NCI-H748 (cell line): ENCODE measurements around the gene MACROD2.

ENCODE experiments used
- DNase-seq: peaks from one replicate; lab custom pipeline; 2025; ENCODE audit not compliant: unreplicated experiment; lab: John Stamatoyannopoulos, UW

The MACROD2 gene

GRCh38 chr20:14401479-14402138 is 406.3 kb downstream of the MACROD2 start:
- peak; percentile 91 for DNase-seq

DNA sequence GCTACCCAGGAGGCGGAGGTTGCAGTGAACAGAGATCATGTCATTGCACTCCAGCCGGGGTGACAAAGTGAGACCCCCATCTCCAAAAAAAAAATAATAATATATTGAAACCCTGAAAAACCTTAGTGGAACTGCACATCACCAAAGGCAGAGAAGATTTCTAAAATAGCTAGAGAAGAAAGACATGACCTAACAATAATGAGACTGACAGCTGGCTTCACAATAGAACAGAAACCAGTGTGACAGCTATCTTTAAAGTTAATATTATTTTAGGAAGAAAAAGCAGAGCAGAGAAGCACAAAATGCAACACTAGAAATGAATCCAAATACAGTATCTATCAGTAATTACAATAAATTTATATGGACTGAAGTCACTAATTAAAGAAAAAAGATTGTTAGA is 409.2 kb downstream of the MACROD2 start:
- no peak for DNase-seq

DNA sequence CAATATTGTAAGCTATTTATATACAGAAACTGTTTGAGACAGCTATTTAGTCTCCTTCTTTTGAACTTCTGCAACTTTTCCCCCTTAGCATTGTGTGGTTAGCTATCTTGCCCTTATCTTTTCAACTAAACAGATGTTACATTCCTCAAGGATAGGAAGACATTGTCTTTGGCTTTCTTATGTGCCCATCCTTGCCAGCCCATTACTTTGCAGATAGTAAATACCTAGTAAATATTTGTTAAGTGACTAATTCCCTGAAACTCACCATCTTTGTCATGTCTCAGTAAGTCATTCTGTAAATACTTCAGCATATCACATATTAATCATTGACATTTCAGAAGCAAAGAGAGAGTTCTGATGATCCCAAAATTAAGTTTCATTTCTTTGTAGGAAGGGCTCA is 411.2 kb downstream of the MACROD2 start:
- no peak for DNase-seq

- no peak for DNase-seq
Measured at GRCh38 chr20:14407336-14407735, 412.0 kb downstream of the MACROD2 start.

DNA sequence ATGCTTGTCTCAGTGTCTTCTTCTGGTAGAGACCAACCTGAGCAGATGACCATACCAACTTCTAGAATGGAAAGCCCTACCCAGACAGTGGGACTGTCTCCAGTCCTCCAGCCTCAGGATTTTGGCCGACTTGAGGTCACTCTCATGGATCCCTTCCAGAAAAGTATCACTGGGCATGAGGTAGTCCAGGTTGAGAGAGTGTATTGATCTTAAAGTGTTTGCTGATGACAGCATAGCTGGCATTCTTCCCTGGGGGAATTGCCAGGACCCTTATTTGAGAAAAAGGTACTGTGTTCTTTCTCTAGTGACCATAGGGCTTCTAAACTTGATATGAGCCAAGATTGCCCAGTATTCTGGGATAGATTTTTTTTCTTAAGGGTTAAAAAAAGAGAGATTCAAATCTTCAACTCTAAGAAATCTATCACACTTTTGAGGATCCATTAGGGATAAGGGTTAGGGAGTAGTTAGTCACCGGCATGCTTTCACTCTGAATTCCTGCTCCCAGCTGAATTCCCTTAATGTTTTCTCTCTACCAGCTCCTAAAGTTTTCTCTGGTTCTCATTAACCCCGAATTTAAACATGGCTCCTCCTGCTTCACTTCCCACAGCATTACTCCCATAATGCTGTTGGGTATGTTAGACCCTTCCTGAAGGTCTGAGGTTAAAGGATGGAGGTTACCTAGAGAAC is 415.7 kb downstream of the MACROD2 start:
- no peak for DNase-seq

DNA sequence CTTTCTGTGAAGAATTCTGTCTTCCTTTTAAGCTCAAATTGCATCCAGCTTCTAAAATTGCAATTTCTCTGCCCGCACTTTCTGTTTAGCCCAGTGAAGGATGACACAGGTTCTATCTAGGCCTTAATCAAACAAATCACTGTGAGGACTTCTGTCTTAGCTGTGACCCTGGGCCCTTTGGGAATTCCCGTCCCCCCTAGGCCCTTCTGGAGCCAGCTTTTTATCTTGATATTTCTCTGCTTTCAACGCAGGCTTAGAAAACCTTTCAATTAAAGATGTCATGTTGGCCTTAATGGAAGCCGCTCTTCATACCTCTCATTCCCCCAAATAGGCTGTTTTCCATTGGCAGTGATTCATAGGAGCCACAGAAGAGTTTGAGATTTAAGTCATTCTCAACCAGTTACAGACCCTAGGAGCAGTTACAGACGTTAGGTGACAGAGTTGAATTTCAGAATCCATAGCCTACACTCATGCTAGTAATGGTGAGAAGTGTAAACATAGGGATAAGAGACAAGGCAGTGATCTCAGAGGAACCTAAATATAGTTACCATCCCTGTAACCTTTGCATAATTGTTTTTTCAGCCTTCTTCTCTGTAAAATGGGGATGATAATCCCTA is 416.9 kb downstream of the MACROD2 start:
- DNase-seq: no peak

GRCh38 chr20:14413835-14414234 is 418.5 kb downstream of the MACROD2 start:
- no peak for DNase-seq

DNA sequence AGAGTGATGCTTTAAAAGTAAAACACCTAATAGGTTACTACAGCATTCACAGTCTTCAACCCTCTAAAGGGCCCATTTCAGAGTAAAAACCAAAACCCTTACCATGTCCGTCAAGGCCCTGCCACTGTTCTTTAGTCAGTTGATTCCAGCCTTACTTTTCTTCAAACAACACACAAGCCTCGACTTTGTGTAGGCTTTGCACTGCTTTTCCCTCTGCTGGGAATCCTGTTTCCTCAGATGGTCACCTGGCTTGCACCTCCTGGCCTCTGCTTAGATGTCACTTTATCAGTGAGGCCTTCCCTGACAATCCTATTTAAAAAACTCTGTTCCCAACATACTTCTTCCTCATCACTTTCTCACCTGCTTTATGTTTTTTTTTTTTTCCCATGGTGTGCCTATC is 419.2 kb downstream of the MACROD2 start:
- DNase-seq: no peak

DNA sequence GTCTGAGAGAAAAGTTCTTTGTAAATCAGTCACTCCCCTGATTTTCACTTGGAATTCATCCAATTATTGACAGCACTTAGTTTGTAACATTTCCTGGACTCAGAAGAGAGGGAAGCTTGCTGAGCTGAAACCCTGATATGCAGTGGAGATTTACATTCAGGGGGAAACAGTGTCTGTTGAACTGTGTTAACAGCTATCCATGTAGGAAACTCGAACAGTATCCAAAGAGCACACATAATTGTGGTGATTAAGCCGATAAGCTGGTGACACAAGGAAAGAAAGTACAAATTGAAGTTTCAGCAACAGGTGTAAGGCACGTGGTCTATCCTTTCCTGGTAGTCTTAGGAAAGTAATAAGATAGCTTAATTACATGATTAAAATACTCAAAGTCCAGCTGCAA is 420.2 kb downstream of the MACROD2 start:
- peak; percentile 80 for DNase-seq

DNA sequence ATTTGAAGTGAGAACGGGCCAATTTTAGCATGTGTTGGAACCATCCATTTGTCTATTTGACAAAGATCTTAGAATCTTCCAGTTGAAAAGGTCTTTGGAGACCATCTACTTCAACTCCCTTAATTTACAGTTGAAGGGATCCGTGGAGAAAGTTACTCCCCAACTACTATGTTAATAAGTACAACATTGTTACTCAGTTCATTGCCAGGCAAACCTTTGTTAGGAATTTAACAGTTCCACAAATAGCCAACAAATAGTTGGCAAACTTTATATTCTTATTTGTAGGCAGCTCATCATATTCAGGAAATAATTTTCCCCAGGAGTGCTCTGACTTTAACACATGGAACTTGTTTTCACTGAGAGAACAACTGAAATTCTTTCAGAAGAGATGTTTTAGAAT is 423.1 kb downstream of the MACROD2 start:
- no peak for DNase-seq

DNA sequence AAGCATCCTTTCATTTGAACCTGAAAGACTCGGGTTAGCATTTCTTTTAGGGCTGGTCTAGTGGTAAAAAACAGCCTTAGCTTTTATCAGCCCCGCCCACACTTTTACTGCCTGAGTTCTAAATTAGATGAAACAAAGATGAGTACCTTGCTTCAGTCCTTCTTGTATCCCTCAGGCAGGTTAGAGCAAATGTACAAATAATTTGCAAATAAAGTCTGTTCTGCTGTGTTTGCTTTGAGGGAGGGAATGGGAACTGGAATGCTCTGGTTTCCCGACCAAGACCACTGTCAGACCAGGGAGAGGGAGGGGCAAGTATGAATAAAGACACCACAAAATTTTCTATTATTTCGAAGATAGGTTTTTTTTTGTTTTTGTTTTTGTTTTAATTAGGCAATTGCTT is 427.6 kb downstream of the MACROD2 start:
- DNase-seq: peak; percentile 88

DNA sequence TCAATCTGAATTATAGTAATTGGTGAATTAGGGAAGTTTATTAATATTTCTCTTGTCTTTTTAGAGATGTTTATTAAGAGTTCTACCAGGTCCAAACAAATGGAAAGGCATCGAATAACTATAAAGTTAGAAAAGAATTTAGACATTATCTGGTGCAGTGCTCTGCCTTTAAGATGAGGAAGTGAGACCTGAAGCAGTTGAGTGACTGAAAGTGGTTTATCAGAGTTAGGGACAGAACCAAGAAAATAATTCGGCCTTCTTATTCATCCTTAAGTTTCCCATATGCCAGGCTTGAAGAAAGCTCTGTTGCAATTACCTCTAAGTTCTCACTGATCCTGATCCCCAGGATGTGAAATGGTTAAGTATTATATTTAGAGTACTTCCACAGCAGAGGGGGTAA is 436.3 kb downstream of the MACROD2 start:
- DNase-seq: no peak

- no peak for DNase-seq
Measured at GRCh38 chr20:14432085-14432484, 436.8 kb downstream of the MACROD2 start.

GRCh38 chr20:14432597-14432996 is 437.3 kb downstream of the MACROD2 start:
- no peak for DNase-seq

DNA sequence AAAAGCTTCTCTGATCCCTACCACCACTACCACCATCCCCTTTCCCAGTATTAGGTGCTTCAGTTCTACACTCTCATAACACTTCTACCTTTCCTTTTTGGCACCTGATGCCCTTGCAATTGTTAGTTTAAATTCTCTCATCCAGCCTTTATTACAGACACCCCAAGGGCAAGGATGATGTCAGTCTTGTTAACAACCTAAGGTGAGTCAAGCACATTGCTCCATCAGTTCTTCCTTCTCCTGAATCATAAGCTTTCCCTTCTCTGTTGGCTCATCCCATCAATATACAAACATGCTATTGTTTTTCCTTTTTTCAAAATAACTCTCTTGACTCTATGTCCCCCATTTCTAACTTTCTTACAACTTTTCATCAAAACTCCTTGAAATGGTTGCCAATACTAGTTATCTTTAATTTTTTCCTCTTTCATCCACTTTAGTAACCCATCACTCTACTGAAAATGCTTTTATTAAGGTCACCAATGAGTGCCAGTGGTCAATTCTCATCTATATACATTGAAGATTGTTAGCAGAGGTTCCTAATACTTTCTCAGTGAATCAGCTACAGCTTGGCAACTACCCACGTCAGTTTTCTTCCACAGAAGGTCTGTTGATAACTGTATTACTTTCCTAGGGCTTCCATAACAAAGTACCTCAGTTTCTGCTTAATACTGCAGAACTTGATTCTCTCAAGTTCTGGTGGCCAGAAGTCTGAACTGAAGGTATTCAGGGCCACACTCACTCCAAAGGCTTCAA is 439.2 kb downstream of the MACROD2 start:
- no peak for DNase-seq

- no peak for DNase-seq
Measured at GRCh38 chr20:14441201-14441600, 445.9 kb downstream of the MACROD2 start.

DNA sequence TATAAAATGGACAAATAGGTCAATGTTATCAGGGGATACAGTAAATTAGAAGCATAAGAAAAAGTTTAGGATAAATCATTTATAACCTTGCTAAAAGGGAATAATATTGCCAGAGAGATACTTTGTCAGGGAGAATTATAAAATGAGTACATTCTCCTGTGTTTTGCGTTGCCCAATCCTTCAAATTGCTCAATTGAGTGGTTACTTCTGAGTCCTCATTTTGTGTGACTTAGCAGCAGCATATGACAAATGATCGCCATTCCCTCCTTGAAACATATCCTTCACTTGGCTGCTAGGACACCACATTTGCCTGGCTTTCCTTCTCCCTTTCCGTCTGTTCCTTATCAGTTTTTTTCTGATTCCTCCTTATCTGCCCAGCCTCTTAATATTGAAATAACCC is 448.8 kb downstream of the MACROD2 start:
- DNase-seq: no peak

GRCh38 chr20:14445310-14445709 is 450.0 kb downstream of the MACROD2 start:
- DNase-seq: no peak

DNA sequence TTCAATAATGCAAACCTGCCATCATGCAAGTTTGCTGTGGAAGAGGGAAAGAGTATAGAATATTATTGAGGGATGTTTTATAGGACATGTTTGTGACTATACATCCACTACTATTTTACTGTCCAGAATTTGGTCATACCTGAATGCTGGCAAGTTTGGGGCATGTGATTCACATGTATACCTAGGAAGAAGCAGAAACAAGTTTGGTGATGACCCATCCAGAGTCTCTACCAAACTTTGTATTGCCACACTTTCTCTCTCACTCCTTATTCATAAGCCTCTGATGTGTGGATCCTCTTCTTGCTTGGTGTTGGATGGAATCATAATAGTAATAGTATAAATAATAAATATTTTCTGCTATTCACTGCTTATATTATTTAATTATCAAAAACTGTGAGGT is 450.6 kb downstream of the MACROD2 start:
- DNase-seq: no peak

GRCh38 chr20:14446446-14446845 is 451.1 kb downstream of the MACROD2 start:
- no peak for DNase-seq

DNA sequence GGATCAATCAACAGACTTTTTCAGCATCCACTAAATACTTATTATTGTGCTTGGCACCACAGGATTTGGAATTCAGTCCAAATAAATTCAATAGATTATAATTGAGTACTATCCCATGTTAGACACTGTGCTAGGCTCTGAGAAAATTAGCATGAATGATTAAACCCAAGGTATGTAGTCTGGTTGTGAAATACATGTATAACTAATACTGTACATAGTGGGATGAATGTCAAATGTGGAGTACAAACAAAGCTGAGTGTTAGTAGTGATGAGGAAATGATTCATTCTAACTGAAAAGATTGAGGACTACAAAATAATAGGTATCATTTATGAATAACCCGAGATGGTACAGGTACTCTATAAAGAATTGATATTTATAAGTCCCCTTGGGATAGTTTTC is 454.0 kb downstream of the MACROD2 start:
- DNase-seq: no peak

GRCh38 chr20:14450256-14450655 is 454.9 kb downstream of the MACROD2 start:
- no peak for DNase-seq
